HFFc6 (cell line): ENCODE measurements around the gene TEX2. TPM values are rescaled to one million over a fixed set of nuclear protein-coding genes. Genes with fewer than 3 reads are reported as not detected.
"Not testable (repeated sequence)": the region's sequence is repeated elsewhere in the genome, so short reads cannot be mapped to it uniquely, and the experiment has no call there.

ENCODE experiments used
- DNase-seq: peaks from one replicate; pipeline ENCODE4 v3.0.0-alpha.2; 2018
- H3K27ac Mint-ChIP-seq: 2 replicates; pipeline ENCODE4 v1.8.0; 2020; ENCODE audit warnings: mild to moderate bottlenecking, mixed read lengths
- H3K27me3 Mint-ChIP-seq: 2 replicates; pipeline ENCODE4 v1.8.0; 2021; ENCODE audit warnings: mild to moderate bottlenecking, moderate library complexity, mixed read lengths; ENCODE audit not compliant: insufficient read depth
- H3K36me3 Mint-ChIP-seq: 2 replicates; pipeline ENCODE4 v1.8.0; 2021; ENCODE audit warnings: low read depth, mixed read lengths
- H3K4me1 Mint-ChIP-seq: 2 replicates; pipeline ENCODE4 v1.8.0; 2020; ENCODE audit warnings: low read depth, mixed read lengths
- H3K4me3 Mint-ChIP-seq: 2 replicates; pipeline ENCODE4 v1.8.0; 2020; ENCODE audit warnings: mild to moderate bottlenecking, moderate library complexity, mixed read lengths
- H3K9me3 Mint-ChIP-seq: 2 replicates; pipeline ENCODE4 v1.8.0; 2020; ENCODE audit warnings: mild to moderate bottlenecking, mixed read lengths
- total RNA-seq, 6 experiments: library from RNA; stranded (reverse); fragmentation: NEBNext Ultra II Directional; extraction: Animal tissue kit (Norgen Biotek cat#: 25700); gene quantifications; 2 replicates in 1 of 6; 3 replicates in 5 of 6; pipeline ENCODE4 v1.2.3, GENCODE V29; 2021
- TF ChIP-seq, protein P1 (sequence below): fragments of 200-600 bp; sonication (generic); IDR thresholded peaks from 2 replicates; pipeline ENCODE4 v1.5.0; 2021; ENCODE audit warnings: antibody characterized with exemption, mild to moderate bottlenecking

Gene TEX2
- total RNA-seq, 6 experiments from 2014 or later: 41.2 to 58.7 (median 44.4) TPM

DNA sequence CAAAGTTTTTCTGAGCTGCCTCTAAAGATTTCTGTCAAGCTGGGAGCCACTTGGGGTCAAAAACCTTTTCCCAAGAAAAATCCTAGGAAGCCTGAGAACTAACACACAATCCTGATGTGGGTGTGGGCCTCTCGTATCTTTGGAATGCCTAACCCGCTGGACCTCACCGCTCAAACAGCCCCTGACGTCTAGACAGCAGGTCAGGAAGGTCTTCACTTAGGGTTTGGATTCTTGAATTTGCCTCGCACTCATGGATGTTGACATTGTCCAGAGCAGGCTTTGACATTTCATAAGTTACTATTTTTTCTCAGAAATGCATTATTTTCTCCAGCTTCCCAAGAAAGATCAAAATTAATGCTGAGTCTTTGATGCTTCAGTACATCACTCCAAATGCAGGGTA lies 18.9 kb downstream of the TEX2 start:
- TF ChIP-seq, protein P1, sequence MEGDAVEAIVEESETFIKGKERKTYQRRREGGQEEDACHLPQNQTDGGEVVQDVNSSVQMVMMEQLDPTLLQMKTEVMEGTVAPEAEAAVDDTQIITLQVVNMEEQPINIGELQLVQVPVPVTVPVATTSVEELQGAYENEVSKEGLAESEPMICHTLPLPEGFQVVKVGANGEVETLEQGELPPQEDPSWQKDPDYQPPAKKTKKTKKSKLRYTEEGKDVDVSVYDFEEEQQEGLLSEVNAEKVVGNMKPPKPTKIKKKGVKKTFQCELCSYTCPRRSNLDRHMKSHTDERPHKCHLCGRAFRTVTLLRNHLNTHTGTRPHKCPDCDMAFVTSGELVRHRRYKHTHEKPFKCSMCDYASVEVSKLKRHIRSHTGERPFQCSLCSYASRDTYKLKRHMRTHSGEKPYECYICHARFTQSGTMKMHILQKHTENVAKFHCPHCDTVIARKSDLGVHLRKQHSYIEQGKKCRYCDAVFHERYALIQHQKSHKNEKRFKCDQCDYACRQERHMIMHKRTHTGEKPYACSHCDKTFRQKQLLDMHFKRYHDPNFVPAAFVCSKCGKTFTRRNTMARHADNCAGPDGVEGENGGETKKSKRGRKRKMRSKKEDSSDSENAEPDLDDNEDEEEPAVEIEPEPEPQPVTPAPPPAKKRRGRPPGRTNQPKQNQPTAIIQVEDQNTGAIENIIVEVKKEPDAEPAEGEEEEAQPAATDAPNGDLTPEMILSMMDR: no peak
- Mint-ChIP-seq H3K9me3 (no peaks in the 10 kb centered on the region), H3K36me3 (no peaks in the 10 kb centered on the region), H3K27ac (peak overlapping the region; percentile 41), H3K4me1 (peaks cover 63% of the 10 kb centered on the region), H3K4me3 (peak overlapping the region; percentile 23; the same call in 1 of the 2 replicates), H3K27me3 (peaks cover 2% of the 10 kb centered on the region)
- no peak for DNase-seq

DNA sequence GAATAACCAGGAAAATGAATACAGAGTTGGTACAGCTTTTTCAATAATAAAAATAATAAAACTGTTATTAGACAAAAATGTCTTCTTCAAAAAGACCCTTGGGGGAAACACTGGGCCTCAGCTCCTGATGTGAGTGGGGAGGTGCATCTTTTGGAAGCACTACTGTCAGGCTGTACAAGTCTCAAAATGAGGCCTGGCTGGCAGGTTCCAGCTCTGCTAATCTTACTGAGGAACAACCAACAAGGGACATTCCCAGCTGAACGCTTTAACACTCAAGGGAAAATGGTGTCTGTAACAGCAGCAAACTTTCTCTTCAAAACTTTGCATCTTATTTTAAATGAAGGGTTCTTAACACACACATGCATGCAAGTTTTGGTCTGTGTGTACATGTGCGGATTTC lies 19.7 kb downstream of the TEX2 start:
- H3K27ac Mint-ChIP-seq: no peak overlapping the region
- no peaks in the 10 kb centered on the region for H3K9me3 Mint-ChIP-seq
- peaks cover 71% of the 10 kb centered on the region for H3K4me1 Mint-ChIP-seq
- TF ChIP-seq, protein P1: no peak
- DNase-seq: no peak
- H3K27me3 Mint-ChIP-seq: peaks cover 2% of the 10 kb centered on the region
- H3K36me3 Mint-ChIP-seq: no peaks in the 10 kb centered on the region
- no peak overlapping the region for H3K4me3 Mint-ChIP-seq

DNA sequence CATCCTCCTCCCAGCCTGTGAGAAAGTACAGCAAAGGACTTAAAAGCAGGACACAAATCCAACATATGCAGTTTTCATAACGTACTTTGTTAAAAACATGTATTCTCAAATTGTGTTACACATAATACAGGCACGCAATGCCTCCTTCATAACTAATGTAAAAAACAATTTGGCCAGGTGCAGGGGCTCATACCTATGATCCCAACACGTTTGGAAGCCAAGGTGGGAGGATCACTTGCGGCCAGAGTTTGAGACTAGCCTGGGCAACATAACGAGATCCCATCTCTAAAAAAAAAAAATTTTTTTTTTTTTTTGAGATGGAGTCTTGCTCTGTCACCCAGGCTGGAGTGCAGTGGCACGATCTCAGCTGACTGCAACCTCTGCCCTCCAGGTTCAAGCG lies 20.4 kb downstream of the TEX2 start:
- Mint-ChIP-seq H3K27me3 (peaks cover 2% of the 10 kb centered on the region), H3K4me1 (peaks cover 73% of the 10 kb centered on the region), H3K4me3 (no peak overlapping the region), H3K36me3 (no peaks in the 10 kb centered on the region), H3K27ac (peak overlapping the region; percentile 36), H3K9me3 (no peaks in the 10 kb centered on the region)
- TF ChIP-seq, protein P1: no peak
- no peak for DNase-seq

DNA sequence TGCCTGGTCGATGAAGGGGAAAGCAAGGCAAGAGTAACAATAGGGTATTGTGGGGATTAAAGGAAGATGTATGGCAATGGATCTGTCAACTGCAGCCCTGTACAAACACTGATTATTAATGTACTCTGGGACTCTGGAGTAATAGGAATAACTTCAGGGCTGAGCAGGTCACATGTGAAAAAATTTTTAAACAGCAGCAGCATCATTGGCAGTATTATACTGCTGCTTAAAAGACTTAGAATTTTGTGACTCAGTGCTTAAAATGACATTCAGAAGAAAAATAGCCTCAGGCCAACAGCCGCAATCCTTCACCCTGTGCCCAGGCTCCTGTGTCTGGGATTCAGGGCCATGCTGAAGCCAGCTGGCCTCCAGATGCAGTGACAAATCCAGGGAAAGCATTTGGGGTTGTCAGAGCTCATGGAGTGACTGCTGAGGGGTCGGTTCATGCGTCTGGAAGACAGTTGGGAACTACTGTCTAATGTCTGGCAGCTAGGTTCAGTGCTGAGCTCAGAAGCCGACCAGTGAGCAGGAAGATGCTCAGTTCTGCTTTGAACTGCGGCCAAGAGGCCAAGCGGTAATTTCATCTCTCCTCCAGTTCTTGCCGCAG lies 22.2 kb downstream of the TEX2 start:
- H3K4me1 Mint-ChIP-seq: peaks cover 75% of the 10 kb centered on the region
- no peaks in the 10 kb centered on the region for H3K9me3 Mint-ChIP-seq
- DNase-seq: peak; percentile 97
- H3K27me3 Mint-ChIP-seq: peaks cover 3% of the 10 kb centered on the region; the same call in 1 of the 2 replicates
- peak overlapping the region; percentile 74 for H3K4me3 Mint-ChIP-seq
- TF ChIP-seq, protein P1: no peak
- peak overlapping the region; percentile 81 for H3K27ac Mint-ChIP-seq
- peaks cover 10% of the 10 kb centered on the region for H3K36me3 Mint-ChIP-seq

DNA sequence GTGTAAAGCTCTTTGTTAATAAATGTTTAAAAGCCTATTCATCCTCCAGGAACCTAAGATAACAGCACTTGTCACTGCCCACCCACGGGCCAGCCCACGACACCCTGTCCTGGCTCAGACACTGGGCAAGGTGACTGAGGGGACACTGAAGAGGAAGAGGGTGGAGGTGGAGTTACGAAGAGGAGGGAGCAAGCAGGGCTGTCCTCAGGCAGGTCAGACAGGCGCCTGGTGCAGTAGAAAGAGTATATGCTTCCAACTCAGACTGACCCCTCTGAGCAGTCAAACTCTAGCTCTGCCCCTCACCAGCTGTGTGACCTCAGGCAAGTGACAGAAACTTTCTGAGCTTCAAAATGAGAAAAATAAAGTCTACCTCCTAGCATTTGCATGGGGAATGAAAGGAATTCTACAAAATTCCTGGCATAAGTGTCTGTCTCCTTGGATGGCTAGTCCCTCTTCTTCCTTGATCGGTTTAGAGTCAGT lies 22.8 kb downstream of the TEX2 start:
- DNase-seq: peak; percentile 9
- Mint-ChIP-seq H3K4me3 (peak overlapping the region; percentile 74), H3K27ac (peak overlapping the region; percentile 81), H3K27me3 (peaks cover 3% of the 10 kb centered on the region; the same call in 1 of the 2 replicates), H3K9me3 (no peaks in the 10 kb centered on the region), H3K36me3 (peaks cover 10% of the 10 kb centered on the region), H3K4me1 (peaks cover 69% of the 10 kb centered on the region)
- TF ChIP-seq, protein P1: peak; percentile 36

DNA sequence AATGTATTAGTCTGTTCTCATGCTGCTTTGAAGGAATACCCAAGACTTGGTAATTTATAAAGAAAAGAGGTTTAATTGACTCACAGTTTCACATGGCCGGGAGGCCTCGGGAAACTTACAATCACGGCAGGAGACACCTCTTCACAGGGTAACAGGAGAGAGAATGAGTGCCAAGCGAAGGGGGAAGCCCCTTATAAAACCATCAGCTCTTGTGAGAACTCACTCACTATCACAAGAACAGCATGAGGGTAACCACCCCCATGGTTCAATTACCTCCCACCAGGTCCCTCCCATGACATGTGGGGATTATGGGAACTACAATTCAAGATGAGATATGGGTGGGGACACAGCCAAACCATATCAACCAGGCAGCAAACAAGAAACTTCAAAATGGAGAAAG lies 24.6 kb downstream of the TEX2 start:
- not testable (repeated sequence) for H3K9me3 Mint-ChIP-seq, H3K27ac Mint-ChIP-seq

More for the DNA sequence above, 24.6 kb downstream of the TEX2 start:
- H3K4me1 Mint-ChIP-seq: peaks cover 56% of the 10 kb centered on the region
- not testable (repeated sequence) for H3K4me3 Mint-ChIP-seq, DNase-seq, H3K27me3 Mint-ChIP-seq
- peaks cover 16% of the 10 kb centered on the region for H3K36me3 Mint-ChIP-seq
